T47D (cell line): Measurements from ENCODE around the gene ZFP3.
"Not testable (repeated sequence)": the region's sequence is repeated elsewhere in the genome, so short reads cannot be mapped to it uniquely, and the experiment has no call there.

Source experiments
- DNase-seq, 2 experiments: peaks; one replicate each; pipeline versions ENCODE4 v3.0.0 to v3.0.0-alpha.2; 2011 to 2012; ENCODE audit warnings: low read depth in 1 of 2, low spot score in 1 of 2
- JUND ChIP-seq: IDR thresholded peaks from 2 replicates; pipeline ENCODE4 v1.6.1; 2012; ENCODE audit warnings: low read depth
- in situ Hi-C: cut with HindIII; loops from 2 replicates; pipeline ENCODE4 v1.10.0; 2016; ENCODE audit warnings: low sequenced_read_pairs, low pct_unique_long_range_greater_than_20kb

The ZFP3 gene

DNA sequence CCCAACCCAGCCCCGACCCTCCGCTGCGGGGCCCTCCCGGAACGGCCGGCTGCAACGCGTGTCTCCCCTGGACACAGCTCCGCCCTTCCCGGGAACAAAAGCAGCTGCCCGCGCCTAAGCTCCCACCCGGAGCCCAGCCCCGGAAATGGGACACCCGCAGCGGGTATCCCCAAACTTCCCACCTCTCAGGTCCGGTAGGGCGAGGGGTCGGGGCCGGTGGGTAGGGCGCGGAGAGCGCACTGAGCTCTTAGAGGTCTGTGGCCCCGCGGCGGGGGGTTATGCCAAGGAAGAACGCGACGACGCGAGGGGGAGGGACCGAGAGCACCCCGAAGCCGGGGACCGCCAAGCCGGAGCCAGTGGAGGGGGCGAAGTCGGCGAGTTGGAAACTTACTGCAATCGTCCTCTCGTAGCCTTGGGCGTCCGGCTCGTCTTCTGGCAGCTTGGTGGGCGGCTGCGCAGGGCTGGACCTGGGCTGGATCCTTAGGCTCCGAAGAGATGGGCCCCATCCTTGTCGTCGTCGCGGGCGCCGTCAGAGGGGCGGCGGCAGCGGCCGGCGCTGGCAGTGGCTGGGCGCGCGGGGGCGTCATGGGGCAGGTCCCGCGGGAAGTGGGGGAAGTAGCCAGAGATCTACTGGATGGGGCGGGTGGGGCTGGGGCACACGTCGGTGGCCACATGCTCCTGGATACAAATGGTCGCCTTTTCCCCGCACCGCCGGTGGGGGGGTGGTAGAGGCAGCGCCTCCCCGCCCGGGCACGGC is 44.5 kb downstream of the ZFP3 start:
- no peak for TF ChIP-seq JUND
- no peak for DNase-seq
- in situ Hi-C loops = no loop called here

DNA sequence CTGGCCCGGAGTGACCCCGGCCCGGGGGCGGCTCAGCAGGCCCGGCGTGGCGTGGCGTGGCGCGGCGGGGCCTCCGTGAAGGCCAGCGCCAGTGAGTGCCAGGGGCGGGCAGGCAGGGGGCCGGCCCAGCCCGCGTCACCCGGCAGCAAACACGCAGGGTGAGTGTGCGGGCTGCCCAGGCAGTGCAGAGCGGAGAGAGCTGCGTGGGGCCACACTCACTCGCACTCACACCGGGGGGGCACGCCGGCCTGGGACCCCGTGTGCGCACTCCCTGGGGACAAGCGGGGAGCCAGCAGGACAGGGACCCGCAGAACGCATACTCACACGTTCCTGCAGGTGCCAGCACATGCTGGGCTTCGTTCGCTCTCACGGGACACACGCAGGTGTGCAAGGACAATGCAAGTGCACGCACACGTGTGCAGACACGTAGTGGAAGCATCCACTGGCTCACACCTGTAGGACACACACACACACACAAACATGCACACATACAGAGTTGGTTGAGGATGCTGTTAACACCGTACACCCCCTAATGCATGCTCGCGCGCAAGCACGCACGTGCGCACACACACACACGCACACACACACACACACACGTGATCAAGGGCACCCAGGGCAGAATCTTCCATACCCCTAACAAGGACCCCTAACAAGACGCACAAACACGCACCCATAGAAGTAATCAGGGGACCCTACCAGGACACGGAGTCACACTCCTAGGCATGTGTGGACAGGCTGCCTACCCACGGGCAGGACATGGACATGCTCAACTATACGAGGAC is 45.3 kb downstream of the ZFP3 start:
- no peak for TF ChIP-seq JUND
- no peak for DNase-seq
- in situ Hi-C loops = no loop called here

DNA sequence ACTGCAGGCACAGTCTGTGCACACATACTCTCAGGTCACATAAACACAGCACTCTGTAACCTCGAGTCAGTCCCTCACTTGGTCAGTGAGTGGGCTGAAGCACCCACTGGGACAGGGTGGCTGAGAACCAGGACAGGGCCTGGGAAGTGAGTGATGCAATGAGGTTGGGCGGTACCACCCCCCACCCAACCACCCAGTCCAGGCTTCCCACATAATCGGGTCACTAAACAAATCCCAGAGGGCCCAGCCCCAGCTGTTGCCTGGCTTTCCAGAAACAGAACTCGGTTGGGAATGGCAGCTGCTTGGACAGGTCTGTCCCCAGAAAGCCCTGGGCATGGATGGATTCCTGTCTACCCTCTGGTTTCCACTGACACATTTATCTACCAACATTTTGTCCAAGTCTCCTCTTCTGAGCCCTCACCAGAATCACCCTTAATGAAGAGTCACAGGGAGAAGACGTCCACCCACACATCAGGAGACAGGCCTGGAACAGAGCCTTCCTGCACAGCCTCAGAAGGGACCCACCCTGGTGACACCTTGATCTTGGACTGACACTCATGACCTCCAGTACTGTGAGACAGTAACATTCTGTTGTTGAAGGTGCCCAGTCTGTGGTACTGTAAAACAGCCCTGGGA is 46.0 kb downstream of the ZFP3 start:
- in situ Hi-C loops, DNase-seq: not testable (repeated sequence)

DNA sequence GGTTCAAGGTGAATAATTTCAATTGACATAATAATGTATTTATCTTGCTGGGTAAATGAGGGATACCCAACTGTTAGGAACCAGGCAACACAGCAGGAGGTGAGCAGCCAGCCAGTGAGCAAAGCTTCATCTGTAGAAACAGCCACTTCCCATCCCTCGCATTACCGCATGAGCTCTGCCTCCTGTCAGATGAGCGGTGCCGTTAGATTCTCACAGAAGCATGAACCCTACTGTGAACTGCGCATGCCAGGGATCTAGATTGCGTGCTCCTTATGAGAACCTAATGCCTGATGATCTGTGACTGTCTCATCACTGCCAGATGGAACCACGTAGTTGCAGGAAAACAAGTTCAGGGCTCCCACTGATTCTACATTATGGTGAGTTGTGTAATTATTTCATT is 46.6 kb downstream of the ZFP3 start:
- DNase-seq, in situ Hi-C loops: not testable (repeated sequence)

DNA sequence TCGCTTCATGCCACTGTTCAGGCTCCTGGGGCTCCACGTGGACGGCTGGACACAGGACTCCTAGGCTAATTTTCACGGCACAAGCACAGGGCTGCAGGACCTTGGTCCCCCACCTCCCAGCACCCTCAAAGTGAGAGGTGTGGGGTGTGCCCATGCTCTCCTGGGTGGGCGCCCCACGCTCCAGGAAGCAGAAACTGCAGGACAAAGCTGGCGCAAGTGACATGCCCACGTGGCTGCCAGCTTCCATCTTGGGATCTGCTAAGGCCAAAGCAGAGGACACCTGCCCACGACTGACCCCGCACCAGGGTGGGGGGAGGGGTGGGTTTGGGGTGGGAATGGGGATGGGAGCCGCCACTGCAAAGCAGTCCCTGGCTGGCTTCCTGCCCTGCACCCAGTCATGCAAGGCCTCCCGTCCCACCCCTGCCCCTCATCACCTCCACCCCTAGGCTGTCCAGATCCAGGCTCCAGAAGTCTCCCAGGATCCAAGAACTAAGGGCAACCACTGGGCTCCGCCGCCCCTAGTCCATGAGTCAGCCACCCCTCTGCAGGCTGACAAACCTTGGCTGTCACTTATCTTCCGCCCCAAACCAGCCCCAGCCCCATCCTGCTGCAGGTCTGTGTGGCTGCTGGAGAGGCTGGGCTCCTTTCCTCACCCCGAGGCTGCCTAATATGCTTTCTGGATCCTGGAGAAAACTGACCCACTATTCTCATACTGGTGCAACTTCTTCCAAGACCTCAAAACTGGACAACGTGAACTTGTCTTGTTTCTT is 48.6 kb downstream of the ZFP3 start:
- in situ Hi-C loops = no loop called here
- DNase-seq = no peak
- TF ChIP-seq JUND = no peak

DNA sequence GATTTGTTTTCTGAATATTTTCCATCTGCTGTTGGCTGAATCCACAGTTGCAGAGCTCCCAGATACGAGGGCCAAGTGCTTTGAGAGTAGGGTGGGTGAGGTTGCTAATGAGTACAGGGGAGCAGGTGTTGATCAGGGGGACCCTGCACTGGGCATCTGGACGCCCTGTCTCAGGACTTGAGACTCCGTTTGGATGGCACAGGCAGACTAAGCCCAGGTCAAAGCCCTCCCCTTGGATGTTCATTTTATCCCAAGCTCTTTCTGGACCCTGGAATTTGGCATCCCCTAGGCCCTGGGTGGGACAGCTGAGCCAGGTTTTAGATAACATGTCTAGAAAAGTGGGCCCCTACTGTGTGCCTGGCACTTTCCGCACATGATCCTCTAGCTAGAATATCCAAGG is 49.6 kb downstream of the ZFP3 start:
- no peak for TF ChIP-seq JUND

DNA sequence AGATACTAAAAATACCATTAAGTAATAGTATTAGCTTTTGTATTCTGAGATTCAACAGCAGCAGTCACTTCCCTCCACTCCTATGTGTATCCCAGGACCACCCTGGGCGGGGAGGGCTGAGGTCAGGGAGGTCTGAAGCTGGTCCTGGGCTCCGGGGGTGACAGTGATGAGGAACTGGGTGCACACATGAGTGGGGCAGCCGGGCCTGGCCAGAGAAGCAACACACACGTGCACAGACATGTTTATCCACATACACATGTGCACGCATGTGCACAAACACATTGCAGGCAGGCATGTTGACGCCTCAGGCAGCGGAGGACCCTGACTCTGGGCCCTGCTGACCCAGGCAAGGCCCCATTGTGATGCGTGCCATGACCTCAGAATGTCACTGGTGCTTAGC is 50.1 kb downstream of the ZFP3 start:
- in situ Hi-C loops, DNase-seq: not testable (repeated sequence)

More for the DNA sequence above, 49.6 kb downstream of the ZFP3 start:
- in situ Hi-C loops = no loop called here
- no peak for DNase-seq

DNA sequence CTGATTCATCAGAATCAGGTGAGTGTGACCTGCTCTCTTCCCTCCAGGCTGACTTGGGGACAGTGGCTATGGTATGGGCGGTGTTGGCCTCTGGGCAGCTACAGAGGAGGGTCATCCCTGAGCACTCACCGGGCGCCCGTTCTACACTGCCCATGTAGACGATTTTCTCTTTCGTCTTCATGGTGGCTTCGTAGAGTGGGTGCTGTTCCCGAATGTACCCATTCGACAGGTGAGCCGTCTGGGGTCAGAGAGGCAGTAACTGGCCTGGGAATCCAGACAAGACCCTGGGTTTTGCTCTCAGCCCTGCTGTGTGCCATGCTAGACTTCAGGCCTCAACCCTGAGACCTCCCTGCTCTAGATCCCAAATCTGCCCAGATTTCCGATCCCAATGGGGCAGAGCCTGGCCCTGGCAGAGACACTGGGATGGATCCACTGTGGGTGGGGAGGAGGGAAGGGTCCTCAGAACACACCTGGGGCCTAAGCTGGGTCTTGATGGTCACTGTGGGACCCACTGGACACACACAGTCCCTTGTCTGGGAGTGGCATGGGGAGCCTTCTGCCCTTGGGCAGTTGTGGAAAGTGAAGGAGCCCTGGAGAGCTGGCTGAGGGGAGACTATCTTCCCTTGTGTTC is 50.8 kb downstream of the ZFP3 start:
- TF ChIP-seq JUND = no peak
- no peak for DNase-seq
- in situ Hi-C loops = no loop called here

DNA sequence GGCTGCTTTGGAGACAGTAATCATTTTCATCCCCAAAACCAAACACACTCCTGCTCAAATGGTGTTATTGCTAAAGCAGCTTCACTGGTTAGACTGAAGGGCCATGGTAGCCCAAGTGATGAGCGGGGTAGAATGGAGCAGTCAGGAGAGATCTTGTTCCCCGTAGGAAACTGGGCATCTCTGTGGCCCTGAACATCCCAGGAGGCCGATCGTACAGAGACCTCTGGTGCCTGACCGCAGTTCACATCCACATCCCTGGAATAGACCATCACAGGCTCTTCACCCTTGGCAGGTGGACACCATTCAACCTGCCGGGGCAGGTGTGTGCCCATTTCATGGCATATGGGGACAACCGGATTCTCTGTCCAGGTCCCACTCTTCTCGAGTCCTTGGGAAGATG is 51.5 kb downstream of the ZFP3 start:
- DNase-seq, in situ Hi-C loops: not testable (repeated sequence)

DNA sequence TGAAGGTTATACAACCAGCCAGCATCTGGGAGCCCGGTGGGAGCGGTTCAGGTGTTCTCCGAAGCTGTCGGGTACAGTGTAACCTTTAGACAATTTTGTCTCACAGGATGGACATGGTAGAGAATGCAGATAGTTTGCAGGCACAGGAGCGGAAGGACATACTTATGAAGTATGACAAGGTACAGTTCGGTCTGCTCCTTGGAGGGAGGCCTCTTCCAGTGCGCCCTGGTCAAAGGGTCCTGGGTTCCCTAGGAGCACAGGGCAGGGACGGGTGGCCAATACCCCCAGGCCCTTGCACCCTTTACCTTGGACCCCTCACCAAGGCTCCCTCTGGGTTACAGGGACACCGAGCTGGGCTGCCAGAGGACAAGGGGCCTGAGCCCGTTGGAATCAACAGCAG is 52.0 kb downstream of the ZFP3 start:
- DNase-seq, in situ Hi-C loops: not testable (repeated sequence)

DNA sequence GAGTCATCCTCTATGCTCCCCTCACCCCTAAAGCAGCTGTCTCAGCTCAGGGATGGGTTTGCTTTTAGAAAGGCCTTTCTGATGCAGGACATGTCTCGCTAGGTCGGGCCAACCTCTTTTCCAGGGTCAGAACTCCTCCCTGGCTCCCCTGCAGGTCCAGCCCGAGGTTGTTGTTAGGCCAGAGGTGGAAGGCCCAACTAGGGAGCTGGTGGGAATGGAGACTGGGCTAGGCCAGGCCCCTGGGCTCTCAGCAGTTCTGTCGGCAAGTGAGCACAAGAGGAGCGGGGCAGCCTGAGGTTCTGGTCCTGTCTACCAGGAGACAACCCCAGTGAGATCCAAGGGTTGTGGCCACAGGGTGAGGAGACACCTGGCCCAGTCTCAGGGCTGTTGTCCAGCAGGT is 52.4 kb downstream of the ZFP3 start:
- DNase-seq, in situ Hi-C loops: not testable (repeated sequence)

DNA sequence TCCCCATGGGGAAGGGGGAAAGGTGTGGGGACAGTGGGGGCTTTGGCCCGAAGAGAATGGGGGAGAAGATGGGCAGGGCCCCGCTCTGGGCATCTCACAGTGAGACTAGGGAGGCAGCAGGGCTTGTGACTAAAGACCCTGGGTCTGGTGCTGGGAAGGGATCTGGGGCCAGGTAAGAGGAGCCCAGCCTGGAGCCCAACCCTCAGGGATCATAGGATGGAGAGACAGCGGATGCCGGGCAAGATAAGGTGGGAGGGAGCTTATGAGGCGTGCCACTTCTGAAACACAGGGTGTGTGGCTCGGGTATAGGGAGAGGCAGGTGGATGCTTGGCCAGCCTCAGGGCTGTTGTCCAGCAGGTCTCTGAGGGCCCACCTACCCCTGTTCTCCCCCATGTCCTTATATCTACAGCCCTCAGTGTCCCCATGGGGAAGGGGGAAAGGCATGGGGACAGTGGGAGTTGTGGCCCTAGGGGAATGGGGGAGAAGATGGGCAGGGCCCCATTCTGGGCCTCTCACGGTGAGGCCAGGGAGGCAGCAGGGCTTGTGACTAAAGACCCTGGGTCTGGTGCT is 53.0 kb downstream of the ZFP3 start:
- TF ChIP-seq JUND = no peak
- DNase-seq = no peak
- in situ Hi-C loops = no loop called here

DNA sequence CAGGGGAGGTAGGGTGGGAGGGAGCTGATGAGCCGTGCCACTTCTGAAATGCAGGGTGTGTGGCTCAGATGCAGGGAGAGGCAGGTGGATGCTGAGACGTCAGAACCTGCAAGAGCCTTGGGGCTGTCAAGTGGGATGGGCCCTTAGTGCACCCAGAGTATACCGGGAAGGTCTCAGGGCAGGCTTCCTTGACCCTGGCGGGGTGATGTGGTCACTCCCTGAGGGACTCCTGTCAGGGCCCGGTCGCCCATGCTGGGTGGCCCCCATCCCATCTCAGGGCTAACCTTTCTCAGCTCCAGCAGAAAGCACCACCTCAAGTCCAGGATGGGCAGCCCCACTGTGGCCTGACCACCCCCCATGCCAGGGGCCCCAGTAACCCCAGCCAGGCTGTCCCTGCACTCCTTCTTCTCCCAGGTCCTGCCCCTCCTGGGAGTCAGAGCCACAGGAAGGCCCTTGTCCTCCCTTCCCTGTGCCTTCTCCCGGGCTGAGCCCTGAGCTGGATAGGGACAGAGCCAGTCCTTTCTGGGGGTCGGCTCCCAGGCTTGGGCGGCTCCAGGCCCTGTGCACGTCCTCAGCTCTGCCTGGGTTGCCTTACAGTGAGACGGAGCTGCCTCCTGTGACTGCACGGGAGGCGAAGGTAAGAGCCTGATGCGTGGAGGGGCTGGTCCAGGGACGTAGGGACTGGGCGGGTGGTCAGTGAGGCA is 53.7 kb downstream of the ZFP3 start:
- DNase-seq, in situ Hi-C loops: not testable (repeated sequence)

DNA sequence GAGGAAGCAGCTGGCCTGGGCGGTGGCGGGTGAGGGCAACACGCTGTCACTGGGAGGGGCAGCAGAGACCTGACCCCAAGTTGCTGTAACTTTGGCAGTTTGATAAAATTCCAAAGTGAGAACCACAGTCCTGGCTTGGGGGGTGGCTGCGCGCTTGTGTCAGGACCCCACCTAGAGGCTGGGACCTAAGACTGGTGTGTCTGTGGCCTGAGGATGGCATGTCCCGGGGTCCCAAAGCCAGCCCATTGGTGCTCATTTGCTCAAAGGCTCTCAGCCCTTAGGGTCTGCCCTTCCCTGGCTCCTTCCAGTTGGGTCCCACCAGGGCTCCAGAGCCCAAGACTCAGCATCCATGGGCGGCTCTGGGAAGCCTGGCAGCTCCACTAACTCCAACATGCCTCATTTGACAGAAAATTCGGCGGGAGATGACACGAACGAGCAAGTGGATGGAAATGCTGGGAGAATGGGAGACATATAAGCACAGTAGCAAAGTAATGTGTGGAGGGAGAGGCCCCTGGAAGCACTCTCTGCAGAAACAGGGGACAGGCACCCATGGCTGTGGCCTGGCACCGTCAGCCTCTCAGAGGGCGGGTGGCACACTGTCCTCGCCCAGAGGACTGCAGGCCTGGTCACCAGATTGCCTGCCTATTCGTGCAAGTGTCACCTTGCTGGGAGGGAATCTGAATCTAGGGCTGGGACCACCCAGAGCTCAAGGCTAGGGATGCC is 54.4 kb downstream of the ZFP3 start:
- in situ Hi-C loops, DNase-seq: not testable (repeated sequence)
